NCI-H2196 treated with DMSO at 0.1 percent for 48 hours (cell line): Measurements from ENCODE around the gene COQ8A.
A peak's percentile ranks its signal among the peaks of the same experiment; 100 is the strongest.
"Not testable (repeated sequence)": the region's sequence is repeated elsewhere in the genome, so short reads cannot be mapped to it uniquely, and the experiment has no call there.

ENCODE experiments used
- DNase-seq: peaks from one replicate; lab custom pipeline; 2025; ENCODE audit not compliant: unreplicated experiment; lab: John Stamatoyannopoulos, UW

Gene COQ8A

GRCh38 chr1:226921504-226921903 lies 18.6 kb upstream of the COQ8A start:
- no peak for DNase-seq

DNA sequence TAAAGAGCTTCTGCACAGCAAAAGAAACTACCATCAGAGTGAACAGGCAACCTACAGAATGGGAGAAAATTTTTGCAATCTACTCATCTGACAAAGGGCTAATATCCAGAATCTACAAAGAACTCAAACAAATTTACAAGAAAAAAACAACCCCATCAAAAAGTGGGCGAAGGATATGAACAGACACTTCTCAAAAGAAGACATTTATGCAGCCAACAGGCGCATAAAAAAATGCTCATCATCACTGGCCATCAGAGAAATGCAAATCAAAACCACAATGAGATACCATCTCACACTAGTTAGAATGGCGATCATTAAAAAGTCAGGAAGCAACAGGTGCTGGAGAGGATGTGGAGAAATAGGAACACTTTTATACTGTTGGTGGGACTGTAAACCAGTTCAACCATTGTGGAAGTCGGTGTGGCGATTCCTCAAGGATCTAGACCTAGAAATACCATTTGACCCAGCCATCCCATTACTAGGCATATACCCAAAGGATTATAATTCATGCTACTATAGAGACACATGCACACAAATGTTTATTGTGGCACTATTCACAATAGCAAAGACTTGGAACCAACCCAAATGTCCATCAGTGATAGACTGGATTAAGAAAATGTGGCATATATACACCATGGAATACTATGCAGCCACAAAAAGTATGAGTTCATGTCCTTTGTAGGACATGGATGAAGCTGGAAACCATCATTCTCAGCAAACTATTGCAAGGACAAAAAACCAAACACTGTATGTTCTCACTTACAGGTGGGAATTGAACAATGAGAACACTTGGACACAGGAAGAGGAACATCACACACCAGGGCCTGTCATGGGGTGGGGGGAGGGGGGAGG lies 10.6 kb upstream of the COQ8A start:
- not testable (repeated sequence) for DNase-seq

GRCh38 chr1:226934483-226935237 lies 5.4 kb upstream of the COQ8A start:
- no peak for DNase-seq

DNA sequence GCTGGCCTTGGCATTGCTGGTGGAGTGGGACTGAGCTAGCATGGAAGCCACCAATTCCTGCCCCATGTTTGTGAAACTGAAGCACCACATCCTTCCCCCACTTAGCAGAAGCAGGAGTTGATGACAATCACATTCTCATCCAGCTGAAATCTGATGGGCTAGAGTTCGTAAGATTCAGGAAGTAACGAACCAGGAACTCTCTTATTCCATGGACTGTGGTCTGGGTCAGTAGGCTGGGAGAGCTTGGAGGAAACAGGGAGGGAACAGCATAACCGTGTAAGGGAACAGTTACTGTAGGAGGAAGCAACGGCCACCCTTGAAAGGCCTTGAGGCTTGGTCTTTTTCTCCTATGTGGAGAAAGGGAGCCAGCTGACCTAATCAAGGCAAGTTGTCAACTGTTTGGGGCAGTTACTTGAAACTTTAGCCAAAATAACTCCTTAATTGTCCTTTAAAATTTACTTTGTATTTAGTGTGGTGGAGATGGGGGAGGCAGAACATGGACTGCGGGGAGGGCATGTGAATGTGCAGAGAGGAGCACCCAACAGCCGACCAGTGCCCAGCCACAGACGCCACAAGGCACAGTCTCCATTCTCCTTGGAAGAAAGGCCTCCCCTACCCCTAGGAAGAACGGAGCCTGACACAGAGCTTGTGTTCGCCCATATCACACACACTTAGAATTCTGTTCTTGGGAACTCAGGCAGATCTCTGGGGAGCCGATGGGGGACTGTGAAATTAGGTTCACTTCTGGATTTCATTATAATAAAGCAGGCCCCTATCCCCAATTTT lies 2.0 kb upstream of the COQ8A start:
- DNase-seq = no peak

- no peak for DNase-seq
Observed at GRCh38 chr1:226938903-226939437, 1.1 kb upstream of the COQ8A start.

- DNase-seq = no peak
Observed at GRCh38 chr1:226939438-226940028, 561 bp upstream of the COQ8A start.

DNA sequence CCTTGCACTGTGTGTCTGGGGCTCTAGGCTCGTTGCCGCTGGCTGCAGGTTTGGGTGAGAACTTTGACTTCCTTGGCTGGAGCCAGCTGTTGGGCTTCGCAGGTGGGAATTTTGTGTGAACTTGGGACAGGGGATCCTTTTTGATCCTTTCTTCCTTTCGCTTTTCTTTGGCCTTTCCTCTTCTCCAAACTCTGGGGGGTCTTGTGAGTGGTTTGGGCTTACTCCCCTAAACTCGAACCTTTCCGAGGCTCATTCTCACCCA lies 643 bp downstream of the COQ8A start:
- DNase-seq = no peak

DNA sequence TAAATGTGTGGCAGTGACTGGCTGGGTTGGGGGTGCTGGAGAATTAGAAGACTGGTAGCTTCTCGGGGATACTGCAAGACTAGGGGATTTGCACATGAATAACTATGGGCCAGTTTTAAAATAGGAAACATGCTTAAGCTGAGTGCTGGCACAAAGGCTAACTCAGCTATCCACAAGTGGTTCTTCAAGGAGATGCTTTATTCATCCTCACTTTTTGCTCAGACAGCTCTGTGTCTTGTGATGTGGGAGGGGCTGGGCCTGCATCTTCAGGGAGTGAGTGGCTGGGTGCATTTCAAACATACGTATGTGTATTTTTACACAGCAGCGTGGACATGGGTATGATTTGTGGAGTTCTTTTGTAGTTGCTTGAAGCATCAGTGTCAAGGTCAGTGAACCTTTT lies 2.3 kb downstream of the COQ8A start:
- DNase-seq = no peak

- no peak for DNase-seq
Observed at GRCh38 chr1:226943156-226943555, 3.1 kb downstream of the COQ8A start.

- no peak for DNase-seq
Observed at GRCh38 chr1:226943927-226944326, 3.8 kb downstream of the COQ8A start.

- DNase-seq = peak; percentile 49
Observed at GRCh38 chr1:226945106-226945857, 5.2 kb downstream of the COQ8A start.

DNA sequence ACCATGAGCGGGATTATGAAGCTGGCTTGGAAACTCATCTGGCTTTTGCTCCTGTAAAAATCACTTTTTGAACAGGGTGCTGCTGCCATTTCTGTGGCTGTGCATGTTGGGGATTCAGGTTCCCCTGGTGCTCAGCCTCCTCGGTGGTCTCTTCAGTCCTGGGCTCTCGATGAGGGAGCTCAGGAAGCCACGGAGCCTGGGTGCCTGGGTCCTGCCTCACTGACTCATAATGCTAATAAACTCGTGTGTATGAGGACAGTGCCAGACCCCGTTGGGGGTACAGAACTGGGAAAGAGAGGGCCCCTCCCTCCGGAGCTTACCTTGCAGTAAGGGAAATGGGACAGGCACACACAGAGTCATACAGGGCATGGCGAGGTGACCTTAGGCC lies 5.8 kb downstream of the COQ8A start:
- no peak for DNase-seq

GRCh38 chr1:226946285-226946684 lies 6.2 kb downstream of the COQ8A start:
- no peak for DNase-seq

DNA sequence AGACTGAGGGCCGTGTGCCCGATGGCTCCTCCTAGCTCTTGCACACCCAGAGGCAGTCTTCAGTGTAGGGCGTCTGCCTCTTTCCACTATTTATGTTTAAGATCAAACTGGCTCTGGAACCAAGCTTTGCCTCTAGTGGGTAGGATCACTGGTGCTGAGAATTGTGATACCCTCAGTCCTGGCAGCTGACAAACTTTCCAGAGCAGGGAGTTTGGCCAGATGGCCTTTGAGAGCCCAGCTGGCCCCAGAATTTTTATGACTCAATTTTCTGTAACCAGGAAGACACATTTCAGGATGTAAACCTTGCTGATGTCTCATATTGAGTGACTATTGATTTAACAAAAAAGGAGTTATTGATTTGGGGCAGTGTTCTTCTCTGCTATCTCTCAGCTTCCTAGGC lies 6.7 kb downstream of the COQ8A start:
- DNase-seq = no peak

DNA sequence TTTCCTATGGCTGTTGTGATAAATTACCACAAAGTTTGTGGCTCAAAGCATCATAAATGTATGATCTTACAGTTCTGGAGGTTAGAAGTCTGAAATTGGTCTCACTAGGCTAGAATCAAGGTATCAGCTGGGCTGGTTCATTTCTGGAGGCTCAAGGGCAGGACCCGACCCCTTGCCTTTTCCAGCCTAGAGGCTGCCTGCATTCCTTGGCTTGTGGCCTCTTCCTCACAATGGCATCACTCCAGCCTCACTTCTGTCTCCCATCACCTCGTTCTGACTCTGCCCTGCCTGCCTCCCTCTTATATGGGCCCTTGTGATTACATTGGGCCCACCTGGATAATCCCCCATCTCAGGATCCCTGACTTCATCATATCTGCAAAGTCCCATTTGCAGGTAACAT lies 8.0 kb downstream of the COQ8A start:
- no peak for DNase-seq

- DNase-seq = no peak
Observed at GRCh38 chr1:226948480-226948879, 8.4 kb downstream of the COQ8A start.

GRCh38 chr1:226948996-226949395 lies 8.9 kb downstream of the COQ8A start:
- DNase-seq = no peak

DNA sequence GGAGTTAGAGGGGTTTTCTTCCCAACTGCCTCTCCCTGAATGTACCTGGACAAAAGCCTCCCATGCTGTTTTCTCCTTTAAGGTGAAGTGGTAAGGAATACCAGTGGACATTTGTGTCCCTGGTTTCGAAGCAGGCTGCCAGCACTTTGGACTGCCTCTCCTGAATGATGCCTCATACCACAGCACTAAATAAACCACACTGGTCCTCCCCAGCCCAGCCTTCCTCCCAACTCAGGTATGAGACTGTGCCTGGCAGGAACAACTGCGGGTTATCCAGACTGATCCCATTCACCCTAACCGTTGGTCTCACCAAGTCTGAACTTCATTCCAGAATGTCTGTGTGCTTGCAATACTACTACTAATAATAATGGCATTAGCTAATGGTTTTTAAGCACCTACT lies 9.3 kb downstream of the COQ8A start:
- no peak for DNase-seq

GRCh38 chr1:226950316-226950715 lies 10.2 kb downstream of the COQ8A start:
- no peak for DNase-seq

GRCh38 chr1:226950871-226951270 lies 10.8 kb downstream of the COQ8A start:
- DNase-seq = no peak
